Mesothelial cell of epicardium (in vitro differentiated cells): ENCODE data around the gene ZFYVE28. TPM values are rescaled to one million over a fixed set of nuclear protein-coding genes. Genes with fewer than 3 reads are reported as not detected.
A peak's percentile ranks its signal among the peaks of the same experiment; 100 is the strongest.

Source experiments
- DNase-seq, 2 experiments: peaks; one replicate each; pipeline ENCODE4 v3.0.0; 2021; ENCODE audit warnings: low spot score in 2 of 2; ENCODE audit not compliant: unreplicated experiment in 2 of 2
- H3K27ac Mint-ChIP-seq: 2 replicates; pipeline ENCODE4 v1.8.0; 2021; ENCODE audit warnings: mixed read lengths
- H3K27me3 Mint-ChIP-seq: 2 replicates; pipeline ENCODE4 v1.8.0; 2021; ENCODE audit warnings: low read depth, mixed read lengths
- H3K36me3 Mint-ChIP-seq: 2 replicates; pipeline ENCODE4 v1.8.0; 2021; ENCODE audit warnings: mixed read lengths
- H3K4me1 Mint-ChIP-seq: 2 replicates; pipeline ENCODE4 v1.8.0; 2021; ENCODE audit warnings: mixed read lengths
- H3K4me3 Mint-ChIP-seq: 2 replicates; pipeline ENCODE4 v1.8.0; 2021; ENCODE audit warnings: mild to moderate bottlenecking, moderate library complexity, mixed read lengths
- H3K9me3 Mint-ChIP-seq: 2 replicates; pipeline ENCODE4 v1.8.0; 2021; ENCODE audit warnings: mixed read lengths
- CTCF ChIP-seq: fragments of 200-600 bp; sonication (generic); IDR thresholded peaks from one replicate; pipeline ENCODE4 v1.5.0; 2021; ENCODE audit warnings: antibody characterized with exemption; ENCODE audit not compliant: unreplicated experiment
- total RNA-seq: library from RNA; stranded (reverse); gene quantifications from 3 replicates; pipeline ENCODE4 v1.2.1, GENCODE V29; 2021

Gene ZFYVE28
- total RNA-seq, 1 donor from 2014 or later, result 0.51 TPM

DNA sequence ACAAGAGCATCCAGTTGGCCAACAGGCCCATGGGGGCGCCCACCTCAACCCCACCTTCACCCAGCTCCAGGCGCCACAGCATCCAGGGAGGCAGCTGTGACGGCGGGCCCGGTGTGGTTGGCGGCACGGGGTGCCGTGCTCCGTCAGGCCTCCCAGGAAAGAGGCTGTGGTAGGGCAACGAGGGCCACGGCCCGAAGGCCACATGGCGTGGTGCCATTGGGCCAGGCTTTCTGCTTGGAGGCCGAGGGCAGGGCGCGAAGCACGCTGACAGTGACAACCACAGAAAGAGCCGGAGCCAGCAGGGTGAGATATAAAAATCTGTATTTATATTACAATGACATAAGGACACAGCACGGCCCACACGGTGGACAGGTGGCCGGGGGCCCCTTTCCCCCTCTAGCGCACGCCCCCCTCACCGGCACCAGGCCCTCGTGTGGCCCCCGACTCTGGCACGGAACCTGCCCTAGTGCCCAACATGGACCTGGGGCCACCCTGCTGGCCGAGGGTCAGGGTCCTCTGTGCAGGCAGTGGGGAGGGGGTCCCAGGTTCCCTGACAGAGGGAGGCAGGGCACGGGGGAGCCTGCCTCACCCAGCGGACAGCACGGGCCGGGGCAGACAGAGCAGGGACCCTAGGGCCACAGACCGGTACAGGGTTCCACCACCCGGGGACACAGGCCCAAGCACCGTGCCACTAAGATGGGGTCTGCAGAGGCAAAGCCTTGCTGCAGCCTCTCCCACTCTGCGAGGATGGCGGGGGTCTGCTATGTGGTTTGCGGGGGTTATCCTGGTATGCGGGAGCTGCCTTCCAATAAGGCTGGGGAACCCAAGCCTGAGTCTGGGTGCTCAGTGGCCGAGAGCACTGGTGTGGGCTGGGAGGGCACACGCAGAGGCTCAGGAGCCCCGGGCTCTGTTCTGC lies 171.1 kb downstream of the ZFYVE28 start:
- DNase-seq, result peak in 1 of 2 experiments; percentile 18
- Mint-ChIP-seq H3K27me3 (no peaks in the 10 kb centered on the region), H3K4me3 (no peak overlapping the region), H3K36me3 (no peaks in the 10 kb centered on the region), H3K27ac (no peak overlapping the region), H3K9me3 (no peaks in the 10 kb centered on the region), H3K4me1 (peaks cover 9% of the 10 kb centered on the region)
- TF ChIP-seq CTCF, result no peak

GRCh38 chr4:2246384-2247127 lies 171.9 kb downstream of the ZFYVE28 start:
- no peaks in the 10 kb centered on the region for H3K36me3 Mint-ChIP-seq
- H3K27me3 Mint-ChIP-seq, result no peaks in the 10 kb centered on the region
- H3K9me3 Mint-ChIP-seq, result no peaks in the 10 kb centered on the region
- no peak for TF ChIP-seq CTCF
- DNase-seq, result no peak
- no peak overlapping the region for H3K4me3 Mint-ChIP-seq
- H3K4me1 Mint-ChIP-seq, result peaks cover 9% of the 10 kb centered on the region
- no peak overlapping the region for H3K27ac Mint-ChIP-seq

GRCh38 chr4:2245787-2246275 lies 172.6 kb downstream of the ZFYVE28 start:
- Mint-ChIP-seq H3K9me3 (no peaks in the 10 kb centered on the region), H3K4me1 (peaks cover 15% of the 10 kb centered on the region), H3K4me3 (no peak overlapping the region), H3K27ac (no peak overlapping the region), H3K36me3 (no peaks in the 10 kb centered on the region), H3K27me3 (no peaks in the 10 kb centered on the region)
- TF ChIP-seq CTCF, result no peak
- no peak for DNase-seq

DNA sequence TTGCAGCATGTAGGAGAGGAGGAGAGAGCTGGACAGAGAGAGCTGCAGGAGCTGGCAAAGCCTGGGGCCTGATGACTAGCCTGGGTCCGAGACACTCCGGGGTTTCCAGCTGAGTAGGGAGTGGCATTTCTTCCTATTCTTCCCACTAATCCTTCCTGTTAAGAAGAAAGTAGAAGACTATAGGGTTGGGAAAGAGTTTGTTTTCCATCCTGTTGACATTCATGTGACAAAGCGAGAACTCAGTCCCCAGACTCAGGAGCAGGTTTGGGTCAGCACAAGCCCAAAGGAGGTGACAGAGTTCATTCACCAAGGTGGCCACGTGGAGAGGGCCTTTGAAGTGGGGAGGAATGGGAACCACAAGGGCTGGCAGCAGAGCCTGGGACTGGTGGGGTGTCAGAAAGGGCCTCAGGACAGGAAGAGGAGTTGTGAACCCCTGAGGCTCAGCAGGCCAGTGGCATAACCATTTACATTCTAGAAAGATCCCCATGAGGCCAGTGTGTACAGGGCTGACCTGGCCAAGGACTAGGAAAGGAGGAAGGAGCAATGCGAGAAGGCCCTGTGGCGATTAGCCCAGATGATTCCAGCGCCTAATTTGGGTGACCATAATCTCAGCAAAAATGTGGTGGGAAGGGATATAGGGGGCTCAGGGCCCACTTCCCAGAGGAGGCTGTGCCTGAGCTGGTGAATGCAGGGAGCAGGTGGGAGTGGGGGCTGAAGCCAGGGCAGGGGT lies 173.2 kb downstream of the ZFYVE28 start:
- H3K27ac Mint-ChIP-seq, result no peak overlapping the region
- no peak for TF ChIP-seq CTCF
- DNase-seq, result no peak
- H3K4me3 Mint-ChIP-seq, result no peak overlapping the region
- no peaks in the 10 kb centered on the region for H3K27me3 Mint-ChIP-seq
- H3K36me3 Mint-ChIP-seq, result no peaks in the 10 kb centered on the region
- H3K4me1 Mint-ChIP-seq, result peaks cover 21% of the 10 kb centered on the region
- H3K9me3 Mint-ChIP-seq, result no peaks in the 10 kb centered on the region

DNA sequence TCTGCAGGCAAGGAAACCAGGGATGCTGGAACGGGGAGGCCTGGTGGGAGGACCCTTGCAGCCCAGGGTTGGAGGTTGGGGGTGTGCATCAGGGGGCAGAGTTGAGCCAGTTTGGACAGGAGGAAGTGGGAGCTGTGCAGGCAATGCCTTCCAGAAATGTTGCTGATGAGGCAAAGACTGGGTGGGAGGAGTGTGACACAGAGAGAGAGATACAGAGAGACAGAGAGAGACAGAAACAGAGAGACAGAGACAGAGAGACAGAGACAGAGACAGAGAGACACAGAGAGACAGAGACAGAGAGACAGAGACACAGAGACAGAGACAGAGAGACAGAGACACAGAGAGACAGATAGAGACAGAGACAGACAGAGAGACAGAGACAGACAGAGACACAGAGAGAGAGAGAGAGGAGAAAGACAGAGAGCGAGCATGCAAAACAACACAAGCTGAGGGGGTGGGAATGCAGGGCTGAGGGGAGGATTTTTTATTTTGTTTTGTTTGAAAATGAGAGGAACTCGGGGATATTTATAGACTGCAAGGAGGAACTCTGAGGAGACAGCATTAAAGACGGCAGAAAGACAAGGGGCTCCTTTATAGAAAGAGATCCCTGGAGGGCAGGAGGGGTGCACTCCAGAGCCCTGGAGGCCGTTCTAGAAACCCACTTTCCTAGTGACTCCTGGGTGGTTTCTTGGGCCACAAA lies 174.6 kb downstream of the ZFYVE28 start:
- peaks cover 32% of the 10 kb centered on the region for H3K4me1 Mint-ChIP-seq
- no peaks in the 10 kb centered on the region for H3K9me3 Mint-ChIP-seq
- peak overlapping the region; percentile 17 for H3K27ac Mint-ChIP-seq
- no peak for TF ChIP-seq CTCF
- H3K27me3 Mint-ChIP-seq, result no peaks in the 10 kb centered on the region
- no peaks in the 10 kb centered on the region for H3K36me3 Mint-ChIP-seq
- no peak overlapping the region for H3K4me3 Mint-ChIP-seq
- no peak for DNase-seq
